Measurements from ENCODE around the gene MED26.

MED26 gene

GRCh38 chr19:16581145-16581970, 46.6 kb downstream of the MED26 start:
- H2AFZ ChIP-seq (ENCODE audit: low read length) = no peak overlapping the region
- no peak overlapping the region for H3K4me2 ChIP-seq (ENCODE audit: low read depth, low read length)
- no peak overlapping the region for H3K4me3 ChIP-seq (ENCODE audit: low read length)
- TF ChIP-seq EZH2 (optimal IDR thresholded peaks at IDR 0.05; ENCODE audit: low read depth, low read length) = no peak
- TF ChIP-seq EZH2phosphoT487 (IDR thresholded peaks at IDR 0.05; ENCODE audit: low read length) = no peak
- TF ChIP-seq CTCF (IDR thresholded peaks at IDR 0.05; ENCODE audit: low read length) = no peak
- H3K36me3 ChIP-seq (replicated peaks; ENCODE audit: insufficient read depth, low read length) = no peaks in the 10 kb centered on the region; the same call in none of the 2 replicates
- no peaks in the 10 kb centered on the region for H3K27me3 ChIP-seq (replicated peaks; ENCODE audit: insufficient read depth, low read length)
- H3F3A ChIP-seq (ENCODE audit: insufficient read depth, low read length) = peaks cover 32% of the 10 kb centered on the region
- H3K79me2 ChIP-seq (ENCODE audit: low read length) = peaks cover 94% of the 10 kb centered on the region
- DNase-seq = no peak
- H3K27ac ChIP-seq (ENCODE audit: low read length) = no peak overlapping the region
- H3K9me3 ChIP-seq (replicated peaks; ENCODE audit: insufficient read depth, low read length) = no peaks in the 10 kb centered on the region
- H4K20me1 ChIP-seq (ENCODE audit: insufficient read depth, low read length) = no peaks in the 10 kb centered on the region
- H3K4me1 ChIP-seq (ENCODE audit: low read length) = peaks cover 21% of the 10 kb centered on the region
- H3K9me2 ChIP-seq (replicated peaks; ENCODE audit: insufficient read depth, low read length) = no peaks in the 10 kb centered on the region
- no peak overlapping the region for H3K9ac ChIP-seq (ENCODE audit: low read length)

GRCh38 chr19:16579381-16579780, 48.6 kb downstream of the MED26 start:
- H3F3A ChIP-seq (ENCODE audit: insufficient read depth, low read length) = peaks cover 13% of the 10 kb centered on the region
- no peaks in the 10 kb centered on the region; the same call in none of the 2 replicates for H3K36me3 ChIP-seq (replicated peaks; ENCODE audit: insufficient read depth, low read length)
- H2AFZ ChIP-seq (ENCODE audit: low read length) = no peak overlapping the region
- no peak for DNase-seq
- TF ChIP-seq EZH2 (optimal IDR thresholded peaks at IDR 0.05; ENCODE audit: low read depth, low read length) (no peak), CTCF (IDR thresholded peaks at IDR 0.05; ENCODE audit: low read length) (no peak), EZH2phosphoT487 (IDR thresholded peaks at IDR 0.05; ENCODE audit: low read length) (no peak)
- no peak overlapping the region for H3K27ac ChIP-seq (ENCODE audit: low read length)
- H3K9me3 ChIP-seq (replicated peaks; ENCODE audit: insufficient read depth, low read length) = no peaks in the 10 kb centered on the region
- no peak overlapping the region for H3K9ac ChIP-seq (ENCODE audit: low read length)
- H4K20me1 ChIP-seq (ENCODE audit: insufficient read depth, low read length) = no peaks in the 10 kb centered on the region
- H3K4me3 ChIP-seq (ENCODE audit: low read length) = no peak overlapping the region
- no peaks in the 10 kb centered on the region for H3K9me2 ChIP-seq (replicated peaks; ENCODE audit: insufficient read depth, low read length)
- H3K4me2 ChIP-seq (ENCODE audit: low read depth, low read length) = no peak overlapping the region
- H3K4me1 ChIP-seq (ENCODE audit: low read length) = peaks cover 16% of the 10 kb centered on the region
- H3K79me2 ChIP-seq (ENCODE audit: low read length) = peaks cover 97% of the 10 kb centered on the region
- no peaks in the 10 kb centered on the region for H3K27me3 ChIP-seq (replicated peaks; ENCODE audit: insufficient read depth, low read length)

- Histone ChIP-seq H3K27me3 (replicated peaks; ENCODE audit: insufficient read depth, low read length) (no peaks in the 10 kb centered on the region), H3K4me2 (ENCODE audit: low read depth, low read length) (no peak overlapping the region), H3K9me2 (replicated peaks; ENCODE audit: insufficient read depth, low read length) (no peaks in the 10 kb centered on the region), H3K4me3 (ENCODE audit: low read length) (no peak overlapping the region), H3K4me1 (ENCODE audit: low read length) (peaks cover 11% of the 10 kb centered on the region), H3K79me2 (ENCODE audit: low read length) (peaks cover 100% of the 10 kb centered on the region), H2AFZ (ENCODE audit: low read length) (no peak overlapping the region), H3F3A (ENCODE audit: insufficient read depth, low read length) (peaks cover 13% of the 10 kb centered on the region), H3K27ac (ENCODE audit: low read length) (no peak overlapping the region), H3K36me3 (replicated peaks; ENCODE audit: insufficient read depth, low read length) (no peaks in the 10 kb centered on the region; the same call in none of the 2 replicates), H4K20me1 (ENCODE audit: insufficient read depth, low read length) (0 out of 2 replicates have a peak, but pooled peaks cover 5% of the 10 kb centered on the region), H3K9me3 (replicated peaks; ENCODE audit: insufficient read depth, low read length) (no peaks in the 10 kb centered on the region), H3K9ac (ENCODE audit: low read length) (no peak overlapping the region)
- TF ChIP-seq EZH2phosphoT487 (IDR thresholded peaks at IDR 0.05; ENCODE audit: low read length) = no peak
- no peak for TF ChIP-seq EZH2 (optimal IDR thresholded peaks at IDR 0.05; ENCODE audit: low read depth, low read length)
- TF ChIP-seq CTCF (IDR thresholded peaks at IDR 0.05; ENCODE audit: low read length) = no peak
- no peak for DNase-seq
Observed at GRCh38 chr19:16577531-16577985, 50.4 kb downstream of the MED26 start.
